K562 (cell line): ENCODE data around the gene FRMD4A. TPM values are rescaled to one million over a fixed set of nuclear protein-coding genes. Genes with fewer than 3 reads are reported as not detected.

ENCODE experiments used
- CREM ChIP-seq: IDR thresholded peaks from 2 replicates; pipeline ENCODE4 v1.6.1; 2014; ENCODE audit warnings: antibody characterized with exemption, low read depth
- DDX20 ChIP-seq: fragments of 450-650 bp; IDR thresholded peaks from 2 replicates; pipeline ENCODE4 v1.6.1; 2016; ENCODE audit warnings: missing genetic modification characterization, low read depth, mild to moderate bottlenecking, missing compliant biosample characterization, moderate library complexity
- HDAC6 ChIP-seq: IDR thresholded peaks from 2 replicates; pipeline ENCODE4 v1.6.1; 2012; ENCODE audit warnings: low read depth, mild to moderate bottlenecking, control low read depth, inconsistent platforms, low read length, moderate library complexity
- POLR2AphosphoS5 ChIP-seq: IDR thresholded peaks from 2 replicates; pipeline ENCODE4 v1.6.1; 2011; ENCODE audit warnings: mild to moderate bottlenecking, low read depth, low read length, moderate library complexity; ENCODE audit not compliant: control insufficient read depth, insufficient read depth
- RREB1 ChIP-seq: fragments of 250-450 bp; sonication (Bioruptor Pico); IDR thresholded peaks from 2 replicates; pipeline ENCODE4 v1.4.0; 2020
- TAL1 ChIP-seq: fragments of 450-650 bp; IDR thresholded peaks from 2 replicates; pipeline ENCODE4 v1.6.1; 2016; ENCODE audit warnings: mild to moderate bottlenecking
- TRIM24 ChIP-seq, 2 experiments: fragments of 450-650 bp; IDR thresholded peaks; 2 replicates each; pipeline ENCODE4 v1.6.1; 2016
- ZBED1 ChIP-seq: IDR thresholded peaks from 2 replicates; pipeline ENCODE4 v1.6.1; 2014
- ZNF318 ChIP-seq, 2 experiments: fragments of 450-650 bp; IDR thresholded peaks; 2 replicates each; pipeline ENCODE4 v1.6.1; 2016; ENCODE audit warnings: mild to moderate bottlenecking in 2 of 2, borderline replicate concordance in 1 of 2, low read depth in 1 of 2, moderate library complexity in 1 of 2
- polyA plus RNA-seq, 8 experiments: library from polyadenylated mRNA; depleted of rRNA in 4 of 8; stranded (reverse) in 5 of 8; unstranded in 3 of 8; fragments of >200 nt; fragmentation: Nextera tagmentation in 2 of 8; fragmentation: Illumina TruSeq in 1 of 8; extraction: Ambion mirVana in 2 of 8; extraction: Trizol in 1 of 8; gene quantifications; 2 replicates each; pipeline versions ENCODE4 v1.2.1 to v1.2.3, GENCODE V29; 2011 to 2014; ENCODE audit warnings: inconsistent platforms in 1 of 8, missing spikeins in 1 of 8
- total RNA-seq, 7 experiments: library from RNA; depleted of rRNA in 6 of 7; stranded (reverse); fragments of >200 nt in 6 of 7; fragmentation: Illumina TruSeq in 2 of 7; extraction: Trizol in 2 of 7; gene quantifications; 2 replicates each; pipeline versions ENCODE4 v1.2.1 to v1.2.3, GENCODE V29; 2011 to 2021; ENCODE audit warnings: low replicate concordance in 1 of 7
- TF ChIP-seq, protein P1 (sequence below): fragments of 450-650 bp; IDR thresholded peaks from 2 replicates; pipeline ENCODE4 v1.6.1; 2018; ENCODE audit warnings: mild to moderate bottlenecking, low read depth; ENCODE audit not compliant: partially characterized antibody
- TF ChIP-seq, protein P2 (sequence below): fragments of 450-650 bp; formaldehyde crosslinking; IDR thresholded peaks from 2 replicates; pipeline ENCODE4 v1.4.0; 2020; ENCODE audit warnings: mild to moderate bottlenecking, moderate library complexity

FRMD4A gene
- total and polyA plus RNA-seq, 9 of the 15 experiments (the other 6 are each of a cell fraction or from before 2014, with no cell fraction given) = 0.80 to 5.2 (median 3.0) TPM

DNA sequence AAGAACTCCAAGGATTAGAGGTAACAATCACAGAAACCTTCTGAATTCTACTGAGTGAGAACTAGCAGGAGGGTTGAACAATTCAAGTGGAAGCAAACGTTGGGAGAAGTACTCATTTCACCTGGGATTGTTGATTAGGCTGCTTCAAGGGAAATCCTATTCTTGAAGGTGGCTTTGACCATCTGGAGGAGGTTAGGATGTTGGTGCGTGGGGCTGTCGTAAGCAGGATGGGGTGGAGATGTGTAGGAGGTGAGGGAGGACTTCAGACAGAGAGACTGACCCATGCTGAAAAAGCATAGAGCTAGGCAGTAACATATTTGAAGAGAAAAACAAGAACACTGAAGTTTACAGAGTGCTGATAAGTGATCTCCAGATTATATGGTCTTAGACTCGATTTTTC lies 147.9 kb downstream of the FRMD4A start (continued):
- TF ChIP-seq, protein P1, sequence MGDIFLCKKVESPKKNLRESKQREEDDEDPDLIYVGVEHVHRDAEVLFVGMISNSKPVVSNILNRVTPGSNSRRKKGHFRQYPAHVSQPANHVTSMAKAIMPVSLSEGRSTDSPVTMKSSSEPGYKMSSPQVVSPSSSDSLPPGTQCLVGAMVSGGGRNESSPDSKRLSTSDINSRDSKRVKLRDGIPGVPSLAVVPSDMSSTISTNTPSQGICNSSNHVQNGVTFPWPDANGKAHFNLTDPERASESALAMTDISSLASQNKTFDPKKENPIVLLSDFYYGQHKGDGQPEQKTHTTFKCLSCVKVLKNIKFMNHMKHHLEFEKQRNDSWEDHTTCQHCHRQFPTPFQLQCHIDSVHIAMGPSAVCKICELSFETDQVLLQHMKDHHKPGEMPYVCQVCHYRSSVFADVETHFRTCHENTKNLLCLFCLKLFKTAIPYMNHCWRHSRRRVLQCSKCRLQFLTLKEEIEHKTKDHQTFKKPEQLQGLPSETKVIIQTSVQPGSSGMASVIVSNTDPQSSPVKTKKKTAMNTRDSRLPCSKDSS = no peak
- TF ChIP-seq TAL1 (peak; percentile 70), DDX20 (no peak), POLR2AphosphoS5 (peak; percentile 53), HDAC6 (no peak), TRIM24 (IDR thresholded peaks at IDR 0.05) (peak; percentile 45 to 50; a peak in 2 of 4 replicates), ZNF318 (IDR thresholded peaks at IDR 0.05; ENCODE audit: borderline replicate concordance in 1 of 2, low read depth in 1 of 2) (no peak), ZBED1 (no peak), RREB1 (CRISPR knock-in tag) (no peak), CREM (peak; percentile 69)
- TF ChIP-seq, protein P2, sequence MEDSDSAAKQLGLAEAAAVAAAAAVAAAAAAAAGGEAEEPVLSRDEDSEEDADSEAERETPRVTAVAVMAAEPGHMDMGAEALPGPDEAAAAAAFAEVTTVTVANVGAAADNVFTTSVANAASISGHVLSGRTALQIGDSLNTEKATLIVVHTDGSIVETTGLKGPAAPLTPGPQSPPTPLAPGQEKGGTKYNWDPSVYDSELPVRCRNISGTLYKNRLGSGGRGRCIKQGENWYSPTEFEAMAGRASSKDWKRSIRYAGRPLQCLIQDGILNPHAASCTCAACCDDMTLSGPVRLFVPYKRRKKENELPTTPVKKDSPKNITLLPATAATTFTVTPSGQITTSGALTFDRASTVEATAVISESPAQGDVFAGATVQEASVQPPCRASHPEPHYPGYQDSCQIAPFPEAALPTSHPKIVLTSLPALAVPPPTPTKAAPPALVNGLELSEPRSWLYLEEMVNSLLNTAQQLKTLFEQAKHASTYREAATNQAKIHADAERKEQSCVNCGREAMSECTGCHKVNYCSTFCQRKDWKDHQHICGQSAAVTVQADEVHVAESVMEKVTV (CRISPR knock-in tag) = no peak
